ENCODE measurements around the gene ITGAE. TPM values are rescaled to one million over a fixed set of nuclear protein-coding genes. Genes with fewer than 3 reads are reported as not detected.

ITGAE gene
- total and polyA plus RNA-seq, 10 of the 15 experiments (the other 5 are each of a cell fraction or from before 2014, with no cell fraction given): 13.1 to 161 (median 34.8) TPM

GRCh38 chr17:3698139-3698538, 102.8 kb downstream of the ITGAE start:
- in situ Hi-C loops (cut with MboI) (no loop called here), intact Hi-C loops (cut with micrococcal nuclease; ENCODE audit: unreplicated experiment) (no loop called here)
- ChIA-PET POLR2A (no interaction called here), RAD21 (ENCODE audit: unreplicated experiment) (interaction anchor here (2.0 kb wide), 1 partner anchor 13 kb away, joined by 5 read pairs; no protein-coding TSS in a partner anchor), SMC1A (ENCODE audit: uncharacterized antibody, unreplicated experiment) (no interaction called here), CTCF (no interaction called here)
- H3K27ac ChIP-seq (ENCODE audit: control insufficient read depth, insufficient read depth): no peak overlapping the region
- H3K9ac ChIP-seq (ENCODE audit: control insufficient read depth, insufficient read depth, low read length): no peak overlapping the region
- H2AFZ ChIP-seq (ENCODE audit: control insufficient read depth, low read depth, low read length): no peak overlapping the region
- FAIRE-seq (no peak), DNase-seq (ENCODE audit: low read depth, low spot score) (no peak), ATAC-seq (no peak)
- no peaks in the 10 kb centered on the region for H4K20me1 ChIP-seq (ENCODE audit: control insufficient read depth, insufficient read depth)
- peaks cover 11% of the 10 kb centered on the region for H3K79me2 ChIP-seq (ENCODE audit: control insufficient read depth, insufficient read depth, low read length)
- WGBS (ENCODE audit: insufficient coverage, insufficient replicate concordance, low lambda C conversion rate, missing lambda C conversion rate): 94% methylated on average over 4 of the region's 4 CpGs
- H3K36me3 ChIP-seq (ENCODE audit: control insufficient read depth in 2 of 2, insufficient read depth in 2 of 2, low read length in 1 of 2): no peaks in the 10 kb centered on the region
- H3K4me1 ChIP-seq (ENCODE audit: control insufficient read depth, insufficient read depth, low read length): peaks cover 25% of the 10 kb centered on the region
- H3K4me2 ChIP-seq (ENCODE audit: control insufficient read depth, insufficient read depth): no peak overlapping the region
- H3K4me3 ChIP-seq: no peak overlapping the region
- BruUV-seq (replicated peaks): no TSS peak
- TF ChIP-seq CTCF (IDR thresholded peaks at IDR 0.05 in 2 of 3, conservative IDR thresholded peaks at IDR 0.05 in 1 of 3; ENCODE audit: control insufficient read depth in 2 of 3, extremely low read depth in 1 of 3, insufficient read depth in 1 of 3, low read depth in 3 of 3, low read length in 3 of 3) (no peak), RELB (IDR thresholded peaks at IDR 0.05; ENCODE audit: low read depth) (no peak), ASH2L (IDR thresholded peaks at IDR 0.05; ENCODE audit: borderline replicate concordance, low read depth) (no peak), IKZF1 (conservative IDR thresholded peaks at IDR 0.05) (no peak), POLR2A (IDR thresholded peaks at IDR 0.05; ENCODE audit: low read depth, low read length) (no peak), PAX8 (IDR thresholded peaks at IDR 0.05) (no peak), PBX3 (IDR thresholded peaks at IDR 0.05; ENCODE audit: insufficient replicate concordance, low read depth, low read length) (no peak), FOXM1 (IDR thresholded peaks at IDR 0.05; ENCODE audit: low read depth, low read length) (no peak), NFXL1 (IDR thresholded peaks at IDR 0.05; ENCODE audit: borderline replicate concordance) (no peak), TCF12 (IDR thresholded peaks at IDR 0.05; ENCODE audit: low read depth, low read length) (no peak)
- peaks cover 15% of the 10 kb centered on the region; the same call in 2 of the 3 replicates for H3K9me3 ChIP-seq (replicated peaks; ENCODE audit: control insufficient read depth, insufficient read depth, low read length)
- no peaks in the 10 kb centered on the region for H3K27me3 ChIP-seq (replicated peaks in 1 of 2; ENCODE audit: control insufficient read depth in 2 of 2, insufficient read depth in 2 of 2, low read length in 1 of 2)

Measured in GM12878 (cell line).